Measurements from ENCODE around the gene CACNB1. TPM values are rescaled to one million over a fixed set of nuclear protein-coding genes. Genes with fewer than 3 reads are reported as not detected.

CACNB1 gene
- total RNA-seq, 2 donors from 2014 or later: 5.4 to 5.8 TPM

GRCh38 chr17:39209317-39210092, 12.0 kb upstream of the CACNB1 start:
- DNase-seq (peak; percentile 84), ATAC-seq (peak; percentile 80 to 83)
- intact Hi-C loops (cut with DNase I): loop anchor here in 1 of 2 donors (5.0 kb wide), 1 partner anchor 33 kb away; no protein-coding TSS in a partner anchor

GRCh38 chr17:39208893-39209292, 11.4 kb upstream of the CACNB1 start:
- ATAC-seq (peak in 1 of 2 donors; percentile 4), DNase-seq (no peak)
- intact Hi-C loops (cut with DNase I): loop anchor here in 1 of 2 donors (5.0 kb wide), 1 partner anchor 33 kb away; no protein-coding TSS in a partner anchor

DNA sequence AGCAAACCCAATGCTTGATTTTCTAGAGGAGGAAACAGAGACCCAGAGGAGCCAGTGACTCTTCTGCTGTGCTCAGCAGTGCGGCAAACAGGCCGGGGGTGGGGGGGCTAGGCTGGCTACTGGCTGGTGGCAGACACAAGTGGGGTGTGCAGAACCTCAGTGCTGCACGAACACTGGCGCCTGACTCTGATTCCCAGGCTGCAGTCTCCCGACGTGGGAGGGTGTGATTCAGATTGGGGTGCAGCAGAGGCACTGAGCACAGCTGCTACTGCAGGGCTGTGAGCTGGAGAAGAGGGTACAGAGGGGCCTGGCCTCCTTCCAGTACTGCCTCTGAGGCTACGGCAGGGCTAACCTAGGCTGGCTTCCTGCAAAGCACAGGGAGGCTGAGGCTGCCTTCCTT, 10.7 kb upstream of the CACNB1 start:
- ATAC-seq: no peak
- intact Hi-C loops (cut with DNase I): loop anchor here in 1 of 2 donors (5.0 kb wide), 1 partner anchor 34 kb away; no protein-coding TSS in a partner anchor
- DNase-seq: no peak

DNA sequence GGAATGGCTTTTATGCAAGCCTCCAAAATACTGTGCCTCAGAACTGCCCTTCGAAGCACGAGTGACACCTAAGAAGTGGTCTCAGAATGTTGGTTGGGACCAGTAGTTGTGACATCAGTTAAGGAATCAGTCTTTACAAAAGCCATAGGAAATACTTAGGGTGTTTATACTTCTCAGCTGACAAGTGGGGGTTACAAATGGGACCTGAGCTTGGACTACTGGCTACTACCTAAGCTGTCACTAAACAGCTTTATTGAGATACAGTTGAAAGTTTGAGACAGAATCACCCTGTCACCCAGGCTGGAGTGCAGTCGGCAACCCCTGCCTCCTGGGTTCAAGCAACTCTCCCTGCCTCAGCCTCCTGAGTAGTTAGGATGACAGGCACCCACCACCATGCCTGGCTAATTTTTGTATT, 7.7 kb upstream of the CACNB1 start:
- DNase-seq (no peak), ATAC-seq (no peak)
- intact Hi-C loops (cut with DNase I): loop anchor here in 1 of 2 donors (5.0 kb wide), 1 partner anchor 37 kb away; no protein-coding TSS in a partner anchor

DNA sequence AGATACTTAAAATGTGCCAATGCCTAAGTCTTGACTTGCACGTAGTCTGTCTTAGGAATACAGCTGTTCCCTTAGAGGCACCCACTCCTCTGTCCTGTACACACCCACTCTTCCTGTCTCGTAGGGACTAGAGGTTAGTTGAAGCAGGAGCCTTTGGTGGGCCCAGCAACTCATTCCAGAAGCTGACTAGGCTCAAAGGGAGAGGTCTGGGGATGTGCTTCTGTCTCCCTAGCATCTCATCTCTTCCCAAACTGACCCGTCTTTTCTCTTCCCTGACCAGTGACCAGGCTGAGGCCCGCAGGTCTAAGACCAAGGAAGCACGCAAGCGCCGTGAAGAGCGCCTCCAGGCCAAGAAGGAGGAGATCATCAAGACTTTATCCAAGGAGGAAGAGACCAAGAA, 6.8 kb upstream of the CACNB1 start:
- DNase-seq (no peak), ATAC-seq (no peak)
- intact Hi-C loops (cut with DNase I): no loop called here

DNA sequence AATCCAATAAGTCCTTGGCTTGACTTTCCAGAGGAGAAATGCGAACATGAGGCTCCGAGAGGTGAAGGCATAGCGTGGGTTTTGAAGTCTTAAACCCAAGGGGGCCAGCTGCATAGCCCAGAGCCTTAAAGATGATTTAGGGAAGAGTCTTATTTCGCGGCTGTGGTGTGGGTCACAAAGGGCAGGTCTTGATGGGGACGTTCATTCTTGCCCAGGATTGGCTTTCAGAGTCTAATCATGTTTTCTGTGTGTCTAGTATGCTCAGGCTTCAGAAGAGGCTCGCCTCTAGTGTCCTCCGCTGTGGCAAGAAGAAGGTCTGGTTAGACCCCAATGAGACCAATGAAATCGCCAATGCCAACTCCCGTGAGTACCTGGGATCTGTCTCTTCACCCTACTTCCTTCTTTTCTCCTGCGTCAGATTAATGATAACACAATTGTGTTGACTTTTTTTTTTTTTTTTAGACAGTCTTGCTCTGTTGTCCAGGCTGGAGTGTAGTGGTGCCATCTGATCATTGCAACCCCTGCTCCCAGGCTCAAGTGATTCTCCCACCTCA, 3.6 kb upstream of the CACNB1 start:
- intact Hi-C loops (cut with DNase I): no loop called here

GRCh38 chr17:39200070-39200879, 2.8 kb upstream of the CACNB1 start, which contains the start of gene RPL19:
RPL19 (plus strand) TSS chr17:39200283; CDS start chr17:39200345, 62 bp downstream.
- intact Hi-C loops (cut with DNase I): no loop called here
- peak; percentile 65 to 74 for ATAC-seq
- DNase-seq: peak; percentile 85

More for the DNA sequence above, 3.6 kb upstream of the CACNB1 start:
- ATAC-seq: no peak
- DNase-seq: no peak

- DNase-seq (peak; percentile 93), ATAC-seq (peak; percentile 74 to 81)
- intact Hi-C loops (cut with DNase I): no loop called here
Observed at GRCh38 chr17:39199820-39200069, 2.3 kb upstream of the CACNB1 start.

DNA sequence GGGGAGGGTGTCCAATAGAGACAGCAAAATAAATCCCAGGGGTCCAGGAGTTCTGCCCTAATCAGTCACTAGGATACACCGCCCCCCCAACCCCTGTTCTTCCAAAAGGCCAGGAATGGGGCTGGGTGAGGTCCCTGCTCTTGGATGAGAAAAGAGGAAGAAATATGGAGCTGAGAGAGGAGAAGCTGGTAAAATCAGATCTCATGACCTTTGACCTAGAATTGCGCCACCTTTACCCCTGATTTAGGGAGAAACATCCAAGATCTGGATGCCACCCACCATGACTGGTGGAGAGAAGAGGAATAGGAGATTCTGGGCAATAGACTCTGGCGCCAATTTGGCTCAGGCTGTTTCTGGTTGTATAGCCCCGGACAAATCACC, 707 bp upstream of the CACNB1 start:
- intact Hi-C loops (cut with DNase I): no loop called here
- no peak for DNase-seq
- no peak for ATAC-seq

DNA sequence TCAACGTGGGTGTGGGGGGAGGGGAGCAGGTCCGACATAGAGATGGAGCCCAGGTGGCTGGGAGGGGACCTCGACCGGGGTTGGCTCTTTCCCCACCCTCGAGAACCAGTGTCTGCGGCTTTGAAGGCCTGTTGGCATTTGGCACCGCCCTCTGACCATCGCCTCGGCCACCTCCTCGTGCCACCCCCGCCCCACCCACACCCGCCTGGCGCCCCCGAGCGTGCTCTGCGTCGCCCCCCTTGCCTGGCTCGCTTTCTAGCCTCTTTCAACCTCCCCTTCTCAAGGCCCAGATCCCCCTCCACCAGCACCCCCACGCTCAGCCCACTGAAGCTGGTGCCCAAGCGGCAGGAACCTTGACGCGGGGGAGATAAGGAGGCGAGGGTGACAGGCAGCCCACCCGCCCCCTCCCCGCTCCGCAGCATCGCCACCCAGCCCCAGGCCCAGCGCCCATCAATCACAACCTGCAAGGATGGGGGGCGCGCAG, 619 bp downstream of the CACNB1 start:
- DNase-seq (no peak), ATAC-seq (peak in 1 of 2 donors; percentile 2)
- intact Hi-C loops (cut with DNase I): no loop called here

- intact Hi-C loops (cut with DNase I): no loop called here
- ATAC-seq (no peak), DNase-seq (no peak)
Observed at GRCh38 chr17:39196241-39196807, 1.1 kb downstream of the CACNB1 start.

GRCh38 chr17:39195568-39196160, 1.8 kb downstream of the CACNB1 start:
- ATAC-seq (no peak), DNase-seq (no peak)
- intact Hi-C loops (cut with DNase I): no loop called here

DNA sequence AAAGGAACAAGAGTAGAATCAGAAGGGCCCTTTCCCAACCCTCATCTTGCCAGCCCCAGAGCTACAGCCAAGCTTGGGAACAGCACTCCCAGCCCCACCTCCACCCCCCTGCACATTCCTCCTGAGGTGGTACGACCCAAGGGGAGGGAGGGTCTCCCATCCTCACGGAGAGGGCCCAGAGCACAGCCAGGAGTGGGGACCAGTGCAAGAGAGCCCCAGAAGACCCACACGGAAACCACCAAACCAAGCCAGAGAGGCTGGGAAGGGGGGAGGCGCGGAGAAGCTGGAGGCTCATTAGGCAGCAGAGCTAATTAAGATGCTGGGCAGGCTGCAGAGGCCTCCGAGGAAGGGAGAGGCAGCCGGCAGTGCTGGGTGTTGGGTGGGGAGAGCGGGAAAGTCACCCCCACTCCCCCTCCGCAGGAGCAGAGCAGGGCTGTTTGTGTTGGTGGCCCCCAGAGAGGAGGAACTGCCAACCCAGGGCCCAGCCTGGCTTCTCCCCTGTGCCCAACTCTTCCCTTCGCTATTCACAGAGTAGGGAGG, 2.4 kb downstream of the CACNB1 start:
- intact Hi-C loops (cut with DNase I): no loop called here
- ATAC-seq (no peak), DNase-seq (no peak)

GRCh38 chr17:39194089-39194984, 3.1 kb downstream of the CACNB1 start:
- DNase-seq (peak; percentile 79), ATAC-seq (peak; percentile 39 to 54)
- intact Hi-C loops (cut with DNase I): no loop called here

GRCh38 chr17:39193346-39193745, 4.1 kb downstream of the CACNB1 start:
- ATAC-seq: no peak
- intact Hi-C loops (cut with DNase I): no loop called here
- no peak for DNase-seq

DNA sequence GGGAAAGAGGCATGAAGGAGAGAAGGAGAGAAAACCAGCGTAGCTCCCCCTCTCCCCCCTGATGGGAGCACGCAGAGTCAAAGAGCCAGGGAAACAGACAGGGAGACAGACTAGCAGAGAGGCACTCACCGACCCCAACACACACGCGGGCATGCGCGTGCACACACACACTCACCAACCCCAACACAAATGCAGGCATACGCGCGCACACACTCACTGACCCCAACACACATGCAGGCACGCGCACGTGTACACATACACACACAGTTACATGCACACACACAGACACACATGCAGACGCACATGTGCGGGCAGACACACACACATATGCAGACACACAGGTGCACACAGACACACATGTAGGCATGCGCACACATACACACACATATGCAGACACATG, 4.6 kb downstream of the CACNB1 start:
- no peak for ATAC-seq
- intact Hi-C loops (cut with DNase I): no loop called here
- DNase-seq: no peak

- DNase-seq: no peak
- no peak for ATAC-seq
- intact Hi-C loops (cut with DNase I): no loop called here
Observed at GRCh38 chr17:39191750-39192510, 5.5 kb downstream of the CACNB1 start.

Data from left cardiac atrium (tissue), 4 donors.